OCI-LY7 (cell line): ENCODE measurements around the gene RCE1. TPM values are rescaled to one million over a fixed set of nuclear protein-coding genes. Genes with fewer than 3 reads are reported as not detected.

ENCODE experiments used
- BruUV-seq: library from RNA; stranded (reverse); fragments of 400-500 nt; replicated peaks from 2 replicates; lab custom pipeline; 2021; lab: Mats Ljungman, UMichigan
- CTCF ChIA-PET: fragments of 300-600 bp; sonication (Branson Sonifier 250); formaldehyde crosslinking; loops from one replicate; lab custom pipeline; 2022; ENCODE audit warnings: antibody characterized with exemption; ENCODE audit not compliant: unreplicated experiment; lab: Charles Lee
- POLR2A ChIA-PET: fragments of 300-600 bp; sonication (Branson Sonifier 250); formaldehyde crosslinking; loops from one replicate; lab custom pipeline; 2022; ENCODE audit warnings: antibody characterized with exemption; lab: Charles Lee
- DNase-seq: peaks from one replicate; pipeline ENCODE4 v3.0.0-alpha.2; 2015; ENCODE audit warnings: low spot score
- H2AFZ ChIP-seq: fragments of 200-600 bp; sonication (generic), shearing (Covaris generic); 2 replicates; pipeline ENCODE4 v1.6.1; 2014; ENCODE audit warnings: mild to moderate bottlenecking, antibody characterized with exemption, low read length, moderate library complexity
- H3K27ac ChIP-seq: fragments of 200-600 bp; sonication (generic); 2 replicates; pipeline ENCODE4 v1.5.1; 2014; ENCODE audit warnings: mixed run types, low read depth, mild to moderate bottlenecking, moderate library complexity, low read length, inconsistent platforms; ENCODE audit not compliant: poor library complexity, severe bottlenecking
- H3K36me3 ChIP-seq: fragments of 200-600 bp; sonication (generic); 2 replicates; pipeline ENCODE4 v1.6.1; 2014; ENCODE audit warnings: mild to moderate bottlenecking, antibody characterized with exemption, low read length, moderate library complexity, mixed read lengths; ENCODE audit not compliant: insufficient read depth
- H3K4me1 ChIP-seq: fragments of 200-600 bp; sonication (generic); 2 replicates; pipeline ENCODE4 v1.5.1; 2014; ENCODE audit warnings: mild to moderate bottlenecking, low read length; ENCODE audit not compliant: insufficient read depth, poor library complexity, severe bottlenecking
- H3K4me2 ChIP-seq: fragments of 200-600 bp; sonication (generic); 2 replicates; pipeline ENCODE4 v1.6.1; 2014; ENCODE audit warnings: mild to moderate bottlenecking, low read length
- H3K4me3 ChIP-seq: fragments of 200-600 bp; sonication (generic); 2 replicates; pipeline ENCODE4 v1.5.1; 2014; ENCODE audit warnings: mild to moderate bottlenecking, low read depth, low read length; ENCODE audit not compliant: poor library complexity, severe bottlenecking
- H3K79me2 ChIP-seq: fragments of 200-600 bp; sonication (generic); 2 replicates; pipeline ENCODE4 v1.6.1; 2016; ENCODE audit warnings: low read depth, mild to moderate bottlenecking, low read length, moderate library complexity, mixed read lengths; ENCODE audit not compliant: insufficient read depth
- H3K9me2 ChIP-seq: fragments of 200-600 bp; sonication (generic); 2 replicates; pipeline ENCODE4 v1.6.1; 2016; ENCODE audit warnings: mild to moderate bottlenecking, low read length, mixed read lengths; ENCODE audit not compliant: insufficient read depth
- H3K9me3 ChIP-seq: fragments of 200-600 bp; sonication (generic); 2 replicates; pipeline ENCODE4 v1.6.1; 2014; ENCODE audit warnings: mild to moderate bottlenecking, mixed run types, low read length, mixed read lengths
- H4K20me1 ChIP-seq: fragments of 200-600 bp; sonication (generic); 2 replicates; pipeline ENCODE4 v1.6.1; 2014; ENCODE audit warnings: mild to moderate bottlenecking, antibody characterized with exemption, low read length, moderate library complexity, mixed read lengths; ENCODE audit not compliant: insufficient read depth
- CTCF ChIP-seq: fragments of 200-600 bp; sonication (generic); conservative IDR thresholded peaks from 2 replicates; pipeline ENCODE4 v1.5.1; 2014; ENCODE audit warnings: mild to moderate bottlenecking, antibody characterized with exemption, low read length, moderate library complexity, mixed read lengths
- EZH2phosphoT487 ChIP-seq: fragments of 200-600 bp; sonication (generic); IDR thresholded peaks from 2 replicates; pipeline ENCODE4 v1.6.1; 2018; ENCODE audit warnings: low read depth, borderline replicate concordance, mild to moderate bottlenecking, mixed run types, antibody characterized with exemption, low read length, moderate library complexity, mixed read lengths
- intact Hi-C: fragments of 100-400 bp; cut with micrococcal nuclease; formaldehyde crosslinking; loops from one replicate; pipeline ENCODE4 v1.10.0; 2022; ENCODE audit not compliant: unreplicated experiment
- total RNA-seq, 2 experiments: library from RNA; depleted of rRNA in 1 of 2; stranded (reverse); fragments of >200 nt in 1 of 2; shearing (Covaris generic) in 1 of 2; gene quantifications; 2 replicates each; pipeline ENCODE4 v1.2.3, GENCODE V29; 2014 to 2022

Gene RCE1
- total RNA-seq, 2 experiments from 2014 or later, result 34.9 to 62.9 TPM

DNA sequence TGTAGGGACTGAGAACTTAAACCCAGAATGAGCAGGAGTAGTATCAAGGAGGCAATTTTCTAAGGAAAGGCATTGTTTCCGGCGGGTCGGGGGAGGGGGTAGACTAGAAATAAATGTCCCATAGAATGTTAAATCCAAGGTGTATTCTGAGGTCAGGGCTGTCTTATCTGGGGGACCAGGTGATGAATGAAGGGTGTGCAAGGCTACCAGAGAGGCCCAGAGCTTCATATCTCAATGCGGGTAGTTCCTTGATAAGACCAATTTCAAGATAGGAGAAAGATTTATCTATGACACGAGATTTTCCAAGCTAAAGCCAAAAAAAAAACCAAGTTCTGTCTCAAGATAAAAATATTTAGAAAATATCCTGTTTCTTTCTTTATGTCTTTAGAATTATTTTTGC lies 8.3 kb upstream of the RCE1 start:
- no peak for DNase-seq
- ChIA-PET POLR2A (interaction anchor here (1.2 kb wide), 1 partner anchor 156 kb away, joined by 3 read pairs; no protein-coding TSS in a partner anchor), CTCF (no interaction called here)
- Histone ChIP-seq H3K9me3 (no peaks in the 10 kb centered on the region), H3K27ac (peak overlapping the region; percentile 33), H4K20me1 (no peaks in the 10 kb centered on the region), H3K9me2 (no peaks in the 10 kb centered on the region), H3K79me2 (peaks cover 4% of the 10 kb centered on the region; the same call in 1 of the 2 replicates), H2AFZ (no peak overlapping the region), H3K4me3 (no peak overlapping the region), H3K4me1 (peaks cover 32% of the 10 kb centered on the region), H3K36me3 (peaks cover 44% of the 10 kb centered on the region; the same call in 1 of the 2 replicates), H3K4me2 (peak overlapping the region; percentile 33)
- intact Hi-C loops, result loop anchor here (1.0 to 5.0 kb wide), 3 partner anchors 38 to 141 kb away; no protein-coding TSS in a partner anchor
- TF ChIP-seq CTCF, result no peak
- no peak for TF ChIP-seq EZH2phosphoT487
- no TSS peak for BruUV-seq

DNA sequence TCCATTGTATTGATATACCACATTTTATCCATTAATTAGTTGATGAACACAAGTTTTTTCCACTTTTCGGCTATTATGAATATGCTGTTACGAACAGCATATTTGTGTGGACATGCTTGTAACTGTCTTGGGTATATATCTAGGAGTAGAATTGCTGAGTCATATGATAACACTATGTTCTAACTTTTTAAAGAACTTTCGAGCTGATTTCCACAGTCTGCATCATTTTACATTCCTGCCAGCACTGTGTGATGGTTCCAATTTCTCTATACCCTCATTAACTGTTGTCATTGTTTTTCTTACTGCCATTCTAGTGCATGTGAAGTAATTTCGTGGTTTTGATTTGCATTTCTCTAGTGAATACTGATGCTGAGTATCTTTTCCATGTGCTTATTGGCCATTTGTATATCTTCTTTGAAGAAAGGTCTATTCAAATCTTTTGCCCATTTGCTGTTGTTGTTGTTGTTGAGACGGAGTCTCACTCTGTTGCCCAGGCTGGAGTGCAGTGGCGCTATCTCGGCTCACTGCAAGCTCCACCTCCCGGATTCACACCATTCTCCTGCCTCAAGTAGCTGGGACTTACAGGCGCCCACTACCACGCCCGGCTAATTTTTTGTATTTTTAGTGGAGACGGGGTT lies 7.4 kb upstream of the RCE1 start:
- no TSS peak for BruUV-seq
- DNase-seq, result no peak

GRCh38 chr11:66840317-66841091 lies 2.7 kb upstream of the RCE1 start:
- Histone ChIP-seq H3K4me1 (peaks cover 48% of the 10 kb centered on the region), H3K4me2 (peak overlapping the region; percentile 93), H3K9me2 (no peaks in the 10 kb centered on the region), H3K4me3 (no peak overlapping the region), H3K79me2 (peaks cover 46% of the 10 kb centered on the region), H3K9me3 (no peaks in the 10 kb centered on the region), H3K36me3 (peaks cover 56% of the 10 kb centered on the region; the same call in 1 of the 2 replicates), H2AFZ (no peak overlapping the region), H3K27ac (peak overlapping the region; percentile 7), H4K20me1 (peaks cover 7% of the 10 kb centered on the region)
- intact Hi-C loops, result loop anchor here (5.0 kb wide), 1 partner anchor 358 kb away; the partner anchor contains the start of gene DPP3
- POLR2A ChIA-PET, result interaction anchor here (0.7 kb wide), 2 partner anchors 10 to 328 kb away, joined by 4 to 8 read pairs; no protein-coding TSS in a partner anchor
- no peak for DNase-seq
- BruUV-seq, result no TSS peak
- no peak for TF ChIP-seq CTCF
- no peak for TF ChIP-seq EZH2phosphoT487
- CTCF ChIA-PET, result no interaction called here

More for the DNA sequence above, 7.4 kb upstream of the RCE1 start:
- intact Hi-C loops, result loop anchor here (2.0 kb wide), 1 partner anchor 47 kb away; no protein-coding TSS in a partner anchor
- no peak overlapping the region for H3K4me3 ChIP-seq
- H3K27ac ChIP-seq, result peak overlapping the region; percentile 33
- H2AFZ ChIP-seq, result no peak overlapping the region
- 0 out of 2 replicates have a peak overlapping the region, but pooled peaks have one; percentile 6 for H3K4me2 ChIP-seq
- H3K4me1 ChIP-seq, result peaks cover 41% of the 10 kb centered on the region
- no peak for TF ChIP-seq EZH2phosphoT487
- H3K9me3 ChIP-seq, result no peaks in the 10 kb centered on the region
- no peaks in the 10 kb centered on the region for H3K9me2 ChIP-seq
- ChIA-PET CTCF (no interaction called here), POLR2A (no interaction called here)
- H3K36me3 ChIP-seq, result peaks cover 45% of the 10 kb centered on the region; the same call in 1 of the 2 replicates
- no peaks in the 10 kb centered on the region for H4K20me1 ChIP-seq
- H3K79me2 ChIP-seq, result peaks cover 13% of the 10 kb centered on the region; the same call in 1 of the 2 replicates
